GM18867 (cell line): ENCODE results near the gene LRCH2.
"Not testable (repeated sequence)": the region's sequence is repeated elsewhere in the genome, so short reads cannot be mapped to it uniquely, and the experiment has no call there.

Experiments
- ATAC-seq: cut with Tn5 transposase; IDR thresholded peaks from one replicate; pipeline ENCODE4 v1.9.1; 2021; ENCODE audit warnings: mild to moderate bottlenecking, moderate library complexity; ENCODE audit not compliant: unreplicated experiment

The LRCH2 gene

DNA sequence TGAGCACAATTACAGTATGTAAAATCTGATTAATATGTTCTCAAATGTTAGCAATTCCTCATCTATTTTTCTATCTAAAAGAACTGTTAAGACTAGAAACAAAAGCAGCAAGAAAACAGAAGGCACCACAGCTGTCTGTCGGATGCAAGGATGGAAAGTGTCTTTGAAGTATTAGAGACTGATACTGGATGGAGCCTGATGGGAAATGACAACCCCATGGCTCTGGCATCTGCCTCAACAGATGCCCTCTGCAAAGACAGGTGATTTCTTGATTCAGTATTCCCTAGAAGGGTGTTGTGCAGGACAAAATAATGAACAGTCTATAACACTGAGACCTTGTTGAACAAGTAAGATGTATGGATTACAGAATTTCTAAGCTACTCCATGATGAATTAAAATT is 19.7 kb downstream of the LRCH2 start:
- no peak for ATAC-seq

DNA sequence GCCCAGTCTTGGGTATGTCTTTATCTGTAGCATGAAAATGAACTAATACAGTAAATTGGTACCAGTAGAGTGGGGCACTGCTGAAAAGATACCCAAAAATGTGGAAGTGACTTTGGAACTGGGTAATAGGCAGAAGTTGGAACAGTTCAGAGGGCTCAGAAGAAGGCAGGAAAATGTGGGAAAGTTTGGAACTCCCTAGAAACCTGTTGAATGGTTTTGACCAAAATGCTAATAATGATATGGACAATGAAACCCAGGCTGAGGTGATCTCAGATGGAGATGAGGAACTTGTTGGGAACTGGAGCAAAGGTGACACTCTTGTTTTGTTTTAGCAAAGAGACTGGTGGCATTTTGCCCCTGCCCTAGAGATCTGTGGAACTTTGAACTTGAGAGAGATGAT is 24.3 kb downstream of the LRCH2 start:
- not testable (repeated sequence) for ATAC-seq

DNA sequence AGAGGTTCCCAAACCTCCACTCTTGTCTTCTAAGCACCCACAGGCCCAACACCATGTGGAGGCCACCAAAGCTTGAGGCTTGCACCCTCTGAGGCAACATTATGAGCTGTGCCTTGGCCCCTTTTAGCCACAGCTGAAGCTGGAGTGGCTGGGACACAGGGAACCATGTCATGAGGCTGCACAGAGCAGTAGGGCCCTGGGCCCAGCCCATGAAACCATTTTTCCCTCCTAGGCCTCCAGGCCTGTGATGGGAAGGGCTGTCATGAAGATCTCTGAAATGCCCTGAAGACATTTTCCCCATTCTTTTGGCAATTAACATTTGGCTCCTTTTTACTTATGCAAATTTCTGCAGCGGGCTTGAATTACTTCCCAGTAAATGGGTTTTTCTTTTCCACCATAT is 29.9 kb downstream of the LRCH2 start:
- ATAC-seq = no peak

DNA sequence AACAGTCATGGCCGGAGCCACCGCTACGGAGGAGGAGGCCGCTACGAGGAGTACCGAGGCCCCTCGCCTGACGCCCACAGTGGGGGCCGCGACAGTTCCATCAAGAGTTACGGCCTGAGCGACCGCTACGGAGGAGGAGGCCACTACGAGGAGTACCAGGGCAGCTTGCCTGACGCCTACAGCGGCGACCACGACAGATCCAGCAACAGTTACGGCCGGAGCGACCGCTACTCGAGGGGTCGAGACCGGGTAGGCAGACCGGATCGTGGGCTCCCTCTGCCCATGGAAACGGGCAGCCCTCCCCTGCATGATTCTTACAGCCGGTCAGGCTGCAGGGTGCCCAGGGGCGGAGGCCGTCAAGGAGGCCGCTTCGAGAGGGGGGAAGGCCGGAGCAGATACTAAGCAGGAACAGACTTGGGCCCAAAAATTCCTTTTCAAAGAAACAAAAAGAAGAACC is 41.6 kb downstream of the LRCH2 start:
- no peak for ATAC-seq

DNA sequence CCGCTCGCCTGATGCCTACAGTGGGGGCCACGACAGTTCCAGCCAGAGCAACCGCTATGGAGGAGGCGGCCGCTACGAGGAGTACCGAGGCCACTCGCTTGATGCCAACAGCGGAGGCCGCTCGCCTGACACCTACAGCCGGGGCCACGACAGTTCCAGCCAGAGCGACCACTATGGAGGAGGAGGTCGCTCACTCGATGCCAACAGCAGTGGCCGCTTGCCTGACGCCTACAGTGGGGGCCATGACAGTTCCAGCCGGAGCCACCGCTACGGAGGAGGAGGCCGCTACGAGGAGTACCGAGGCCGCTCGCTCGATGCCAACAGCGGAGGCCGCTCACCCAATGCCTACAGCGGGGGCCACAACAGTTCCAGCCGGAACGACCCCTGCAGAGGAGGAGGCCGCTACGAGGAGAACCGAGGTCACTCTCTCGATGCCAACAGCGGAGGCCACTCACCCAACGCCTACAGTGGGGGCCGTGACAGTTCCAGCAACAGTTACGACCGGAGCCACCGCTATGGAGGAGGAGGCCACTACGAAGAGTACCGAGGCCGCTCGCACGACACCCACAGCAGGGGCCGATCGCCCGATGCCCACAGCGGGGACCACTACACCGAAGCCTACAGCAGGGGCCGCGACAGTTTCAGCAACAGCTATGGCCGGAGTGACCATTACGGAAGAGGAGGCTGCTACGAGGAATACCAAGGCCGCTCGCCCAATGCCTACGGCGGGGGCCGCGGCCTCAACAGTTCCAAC is 42.2 kb downstream of the LRCH2 start:
- no peak for ATAC-seq

DNA sequence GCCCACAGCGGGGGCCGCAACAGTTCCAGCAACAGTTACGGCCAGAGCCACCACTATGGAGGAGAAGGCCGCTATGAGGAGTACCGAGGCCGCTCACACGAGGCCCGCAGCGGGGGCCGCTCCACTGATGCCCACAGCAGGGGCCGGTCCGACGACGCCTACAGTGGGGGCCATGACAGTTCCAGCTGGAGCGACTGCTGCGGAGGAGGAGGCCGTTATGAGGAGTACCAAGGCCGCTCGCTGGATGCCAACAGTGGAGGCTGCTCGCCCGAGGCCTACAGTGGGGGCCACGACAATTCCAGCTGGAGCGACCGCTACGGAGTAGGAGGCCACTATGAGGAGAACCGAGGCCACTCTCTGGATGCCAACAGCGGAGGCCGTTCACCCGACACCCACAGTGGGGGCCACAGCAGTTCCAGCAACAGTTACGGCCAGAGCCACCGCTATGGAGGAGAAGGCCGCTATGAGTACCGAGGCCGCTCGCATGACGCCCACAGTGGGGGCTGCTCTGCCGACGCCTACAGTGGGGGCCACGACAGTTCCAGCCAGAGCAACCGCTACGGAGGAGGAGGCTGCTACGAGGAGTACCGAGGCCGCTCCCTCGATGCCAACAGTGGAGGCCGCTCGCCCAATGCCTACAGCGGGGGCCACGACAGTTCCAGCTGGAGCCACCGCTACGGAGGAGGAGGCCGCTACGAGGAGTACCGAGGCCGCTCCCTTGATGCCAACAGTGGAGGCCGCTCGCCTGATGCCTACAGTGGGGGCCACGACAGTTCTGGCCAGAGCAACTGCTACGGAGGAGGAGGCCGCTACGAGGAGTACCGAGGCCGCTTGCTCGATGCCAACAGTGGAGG is 43.0 kb downstream of the LRCH2 start:
- ATAC-seq = no peak

DNA sequence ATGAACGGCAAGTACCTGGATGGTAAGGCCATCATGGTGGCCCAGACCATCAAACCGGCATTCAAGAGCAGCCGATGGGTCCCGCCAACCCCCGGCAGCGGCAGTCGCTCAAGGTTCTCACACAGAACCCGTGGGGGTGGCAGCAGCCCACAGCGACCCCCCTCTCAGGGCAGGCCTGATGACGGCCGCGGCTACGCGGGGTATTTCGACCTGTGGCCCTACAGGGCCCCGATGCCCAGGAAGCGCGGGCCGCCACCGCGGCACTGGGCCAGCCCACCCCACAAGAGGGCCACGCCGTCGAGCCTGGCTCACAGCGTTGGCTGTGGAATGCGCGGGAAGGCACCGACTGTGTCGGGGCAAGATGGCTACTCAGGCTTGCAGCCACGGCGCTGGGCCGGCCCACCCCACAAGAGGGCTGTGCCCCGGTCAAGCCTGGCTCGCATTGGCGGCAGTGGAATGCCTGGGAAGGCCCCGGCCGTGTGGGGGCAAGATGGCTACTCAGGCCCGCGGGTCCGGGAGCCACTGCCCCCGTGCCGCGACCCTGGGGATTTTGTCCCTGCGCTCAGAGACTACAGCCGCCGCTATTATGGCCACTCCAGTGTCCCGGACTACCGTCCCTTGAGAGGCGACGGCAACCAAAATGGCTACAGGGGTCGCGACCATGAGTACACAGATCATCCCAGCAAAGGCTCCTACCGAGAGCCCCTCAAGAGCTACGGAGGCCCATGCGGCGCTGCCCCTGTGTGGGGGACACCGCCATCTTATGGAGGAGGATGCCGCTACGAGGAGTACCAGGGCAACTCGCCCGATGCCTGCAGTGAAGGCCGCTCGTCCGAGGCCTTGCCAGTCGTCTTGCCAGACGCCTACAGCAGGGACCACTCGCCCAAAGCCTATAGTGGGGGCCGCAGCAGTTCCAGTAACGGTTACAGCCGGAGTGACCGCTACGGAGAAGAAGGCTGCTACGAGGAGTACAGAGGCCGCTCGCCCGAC is 44.0 kb downstream of the LRCH2 start:
- no peak for ATAC-seq

DNA sequence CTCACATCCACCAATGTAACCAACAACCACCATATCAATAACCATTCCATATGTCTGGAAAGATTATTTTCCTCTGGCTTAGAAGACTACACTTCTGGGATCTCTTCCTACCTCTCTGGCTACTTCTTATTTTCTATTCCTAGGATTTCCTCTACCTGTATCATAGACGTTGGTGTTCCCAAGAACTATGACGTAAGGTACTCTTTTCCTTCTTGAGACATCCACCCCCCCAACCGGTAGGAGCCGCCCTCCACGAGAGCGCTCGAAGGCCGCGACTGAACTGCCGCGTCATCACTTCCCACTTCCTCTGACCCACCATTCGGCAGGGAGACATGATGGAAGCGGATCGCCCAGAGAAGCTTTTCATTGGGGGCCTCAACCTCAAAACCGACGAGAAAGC is 44.8 kb downstream of the LRCH2 start, which contains the start of gene RBMXL3:
RBMXL3 (plus strand) TSS at position 301 of the 400 bp plus-strand sequence; CDS start at position 333, 32 bp downstream.
- ATAC-seq = no peak

DNA sequence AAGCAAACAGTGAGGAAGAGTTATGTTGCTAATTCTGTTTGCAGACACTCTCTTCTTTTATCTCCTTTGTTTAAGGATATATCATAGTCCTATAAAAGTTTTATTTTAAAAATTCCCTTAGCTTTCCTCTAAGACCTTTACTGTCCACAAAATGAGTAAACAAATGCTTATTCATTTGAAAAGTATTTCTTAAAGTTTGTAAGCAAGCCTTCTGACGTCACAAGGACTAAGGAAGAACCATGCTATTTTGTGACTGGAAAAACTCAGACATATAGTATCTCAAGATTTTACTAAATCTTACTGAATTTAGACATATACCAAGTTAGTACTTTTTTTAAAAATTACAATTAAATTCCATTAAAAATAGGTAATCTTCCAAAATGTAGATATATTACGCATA is 49.9 kb downstream of the LRCH2 start:
- no peak for ATAC-seq

DNA sequence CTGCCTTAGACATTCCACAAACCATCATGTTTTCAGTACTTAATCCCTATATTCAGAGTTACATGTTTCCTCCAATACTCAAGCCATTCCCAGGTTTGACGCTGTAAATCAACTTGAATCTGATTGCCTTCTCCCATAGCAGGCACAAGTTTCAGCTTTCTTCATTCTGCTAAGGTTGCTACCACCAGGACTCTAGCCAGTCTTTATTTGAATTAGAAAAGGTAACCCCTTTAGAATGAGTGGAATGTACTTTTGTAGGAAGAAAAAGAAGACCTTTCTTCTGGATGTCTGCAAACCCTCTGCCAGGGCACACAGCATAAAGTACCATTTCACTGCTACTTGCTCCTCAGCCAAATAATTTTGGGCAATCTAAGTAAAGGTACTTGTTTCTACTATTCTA is 55.4 kb downstream of the LRCH2 start:
- ATAC-seq = no peak

DNA sequence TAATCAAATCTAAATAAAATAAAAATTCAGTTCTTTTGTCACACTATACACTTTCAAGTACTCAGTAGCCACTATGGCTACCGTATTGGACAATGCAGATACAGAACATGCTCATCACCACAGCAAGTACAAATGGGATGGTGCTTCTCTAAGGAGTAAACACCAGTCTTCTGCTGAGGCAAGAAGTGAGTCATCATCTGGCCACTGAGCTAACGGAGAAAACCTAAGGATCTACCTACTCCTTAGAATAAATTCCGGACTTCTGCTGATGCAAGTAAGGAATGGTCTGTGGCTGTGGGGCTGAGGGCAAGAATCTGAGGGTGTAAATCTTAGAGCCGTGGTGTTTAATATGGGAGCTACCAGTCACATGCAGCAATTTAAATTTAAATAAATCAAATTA is 56.0 kb downstream of the LRCH2 start:
- ATAC-seq = no peak

DNA sequence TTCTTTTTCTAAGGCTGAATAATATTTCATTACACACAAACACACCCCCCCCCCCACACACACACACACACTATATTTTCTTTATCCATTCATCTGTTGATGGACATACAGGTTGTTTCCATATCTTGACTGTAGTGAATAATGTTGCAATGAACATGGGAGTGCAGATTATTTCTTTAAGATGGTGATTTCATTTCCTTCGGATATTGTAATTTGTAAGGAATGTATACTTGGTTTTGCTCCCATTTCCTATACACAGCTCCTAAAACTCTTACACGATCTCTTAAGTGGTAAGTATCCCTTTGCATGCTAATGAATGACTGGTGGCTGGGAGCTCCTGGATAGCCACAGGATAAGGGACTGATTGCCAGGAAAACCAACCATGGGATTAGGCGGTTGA is 59.3 kb downstream of the LRCH2 start:
- no peak for ATAC-seq

DNA sequence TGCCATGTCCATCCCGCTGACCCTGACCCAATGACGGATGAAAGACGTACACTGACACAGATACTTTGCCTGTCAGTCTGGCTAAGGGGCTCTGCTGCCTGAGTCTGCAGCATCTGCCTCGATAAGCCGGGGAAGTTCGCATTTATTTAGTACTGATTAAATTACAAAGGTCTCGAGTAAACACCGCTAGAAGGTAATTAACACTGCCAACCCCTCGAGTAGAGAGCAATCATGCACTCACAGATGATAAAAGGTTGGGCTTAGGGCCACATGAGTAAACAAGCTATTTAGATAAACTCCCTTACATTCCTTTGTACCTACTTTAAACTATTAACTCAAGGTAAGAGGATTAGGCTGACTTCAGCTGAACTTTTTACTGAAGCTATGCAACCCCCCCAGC is 60.7 kb downstream of the LRCH2 start:
- ATAC-seq = no peak

DNA sequence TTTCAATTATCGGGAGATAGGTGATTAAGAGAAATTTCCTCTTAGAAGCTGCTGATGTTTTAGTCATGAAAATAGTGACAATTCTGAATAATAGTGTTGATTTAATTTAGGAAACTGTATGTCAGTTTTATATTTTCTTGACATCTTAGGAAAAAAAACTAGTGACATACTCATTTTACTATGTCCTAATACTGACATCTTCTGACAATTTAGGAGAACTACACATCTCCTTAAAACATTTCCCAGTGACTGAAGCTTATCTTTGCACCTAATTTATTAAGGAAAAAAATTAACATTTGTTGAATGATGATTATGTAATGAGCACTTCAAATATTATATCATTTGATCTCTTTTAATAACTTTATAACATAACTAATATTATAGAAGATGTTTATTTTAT is 86.7 kb downstream of the LRCH2 start:
- no peak for ATAC-seq

DNA sequence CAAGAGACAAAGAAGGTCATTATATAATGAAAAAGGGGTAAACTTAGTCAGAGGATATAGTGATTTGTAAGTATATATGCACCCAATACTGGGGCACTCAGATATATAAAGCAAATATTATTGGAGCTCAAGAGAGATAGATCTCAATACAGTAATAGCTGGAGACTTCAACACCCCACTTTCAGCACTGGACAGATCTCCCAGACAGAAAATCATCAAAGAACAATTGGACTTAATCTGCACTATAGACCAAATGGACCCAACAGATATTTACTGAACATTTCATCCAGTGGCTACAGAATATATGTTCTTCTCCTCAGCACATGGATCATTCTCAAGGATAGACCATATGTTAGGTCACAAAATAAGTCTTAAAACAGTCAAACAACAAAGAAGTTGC is 91.8 kb downstream of the LRCH2 start:
- ATAC-seq = no peak

DNA sequence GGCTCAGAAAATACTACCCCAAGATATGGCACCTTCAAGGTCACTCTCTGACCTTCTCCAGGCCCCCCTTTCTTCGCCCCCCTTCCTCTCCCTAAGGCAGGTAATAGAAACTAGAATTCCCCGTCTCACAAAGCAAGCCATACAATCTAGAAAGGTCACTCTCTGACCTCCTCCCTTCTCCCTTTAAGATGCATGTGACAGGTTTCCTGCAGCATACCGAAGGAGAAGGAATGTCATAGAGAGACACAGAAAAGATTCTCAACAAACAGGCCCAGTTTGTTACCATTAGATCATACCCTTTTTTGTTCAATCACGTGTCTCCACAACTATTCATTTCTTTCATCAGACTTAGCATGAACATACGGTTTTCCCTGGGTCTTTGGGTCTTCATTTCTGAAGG is 95.9 kb downstream of the LRCH2 start:
- ATAC-seq = no peak

DNA sequence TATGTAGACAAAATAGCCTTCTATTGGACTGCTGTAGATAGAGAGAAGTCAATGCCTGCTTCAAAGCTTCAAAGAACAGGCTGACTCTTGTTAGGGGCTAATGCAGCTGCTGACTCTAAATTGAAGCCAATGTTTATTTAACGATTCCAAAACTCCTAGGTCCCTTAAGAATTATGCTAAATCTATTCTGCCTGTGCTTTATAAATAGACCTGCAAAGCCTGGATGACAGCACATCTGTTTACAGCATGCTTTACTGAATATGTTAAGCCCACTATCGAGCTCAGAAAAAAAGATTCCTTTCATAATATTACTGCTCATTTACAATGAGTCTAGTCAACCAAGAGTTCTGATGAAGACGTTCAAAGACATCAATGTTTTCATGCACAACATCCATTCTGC is 99.5 kb downstream of the LRCH2 start:
- no peak for ATAC-seq

DNA sequence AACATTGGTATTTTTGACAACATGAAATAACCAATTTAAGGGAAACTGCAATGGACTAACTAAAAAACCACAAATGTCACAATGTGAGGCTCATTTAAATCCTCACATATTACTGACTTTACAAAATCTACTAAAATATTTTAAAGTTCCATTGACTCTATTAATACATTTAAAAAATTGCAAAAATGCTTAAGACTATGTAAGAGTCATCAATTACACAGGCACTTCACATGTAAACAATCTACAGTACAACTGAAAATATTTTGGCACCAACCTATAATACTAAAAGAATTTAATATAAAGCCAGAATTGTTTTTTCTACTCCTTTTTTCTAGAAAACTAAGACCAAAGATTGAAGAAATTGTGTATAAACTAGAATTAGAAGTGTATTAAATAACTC is 121.5 kb downstream of the LRCH2 start:
- ATAC-seq = no peak

DNA sequence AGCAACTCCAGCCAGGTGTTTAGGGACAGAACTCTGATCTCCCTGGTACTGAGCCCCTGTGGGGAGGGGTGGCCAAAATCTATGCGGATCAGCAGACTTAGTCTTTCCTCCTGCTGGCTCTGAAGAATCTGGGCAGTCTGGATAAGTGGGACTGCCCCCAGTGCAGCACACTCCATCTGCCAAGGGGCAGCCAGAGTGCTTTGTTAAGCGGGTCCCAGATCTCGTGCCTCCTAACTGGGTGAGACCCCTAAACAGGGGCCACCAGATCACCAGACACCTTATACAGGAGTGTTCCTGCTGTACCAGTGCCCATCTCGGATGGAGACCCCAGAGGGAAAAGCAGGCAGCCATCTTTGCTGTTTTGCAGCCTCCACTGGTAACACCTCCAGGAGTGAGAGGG is 135.0 kb downstream of the LRCH2 start:
- no peak for ATAC-seq

DNA sequence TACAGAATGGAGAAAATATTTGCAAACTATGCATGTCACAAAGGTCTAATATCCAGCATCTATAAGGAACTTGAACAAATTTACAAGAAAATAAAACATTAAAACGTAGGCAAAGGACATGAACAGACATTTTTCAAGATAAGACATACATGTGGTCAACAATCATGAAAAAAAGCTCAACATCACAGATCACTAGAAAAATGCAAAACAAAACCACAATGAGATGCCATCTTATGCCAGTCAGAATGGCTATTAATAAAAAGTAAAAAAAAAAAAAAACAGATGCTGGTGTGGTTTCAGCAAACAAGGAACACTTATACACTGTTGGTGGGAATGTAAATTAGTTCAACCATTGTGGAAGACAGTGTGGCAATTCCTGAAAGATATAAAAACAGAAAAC is 140.7 kb downstream of the LRCH2 start:
- ATAC-seq = no peak

DNA sequence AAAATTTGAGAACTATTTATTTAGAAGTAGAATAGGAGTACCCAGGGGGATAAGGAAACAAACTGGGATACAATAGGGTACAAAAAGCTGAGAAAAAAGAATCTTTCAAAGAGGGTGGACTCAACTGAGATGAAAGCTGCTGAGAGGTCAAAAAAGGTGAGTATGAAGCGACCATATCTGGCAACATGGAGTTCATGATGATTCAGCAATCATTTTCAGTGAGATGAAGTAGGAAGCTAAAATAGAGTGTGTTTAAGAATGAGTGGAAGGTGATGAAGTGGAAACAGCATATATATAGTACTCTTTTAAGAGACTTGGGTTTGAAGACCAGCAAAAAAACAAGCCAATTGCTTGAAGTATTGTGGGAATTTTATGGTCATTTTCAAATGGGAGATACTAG is 144.5 kb downstream of the LRCH2 start:
- no peak for ATAC-seq
